ENCODE data around the gene TFG. TPM values are rescaled to one million over a fixed set of nuclear protein-coding genes. Genes with fewer than 3 reads are reported as not detected.
A peak's percentile ranks its signal among the peaks of the same experiment; 100 is the strongest.
"Not testable (repeated sequence)": the region's sequence is repeated elsewhere in the genome, so short reads cannot be mapped to it uniquely, and the experiment has no call there.

TFG gene
- 10 to 100 TPM; 44.8 to 74.0 TPM for total RNA-seq

GRCh38 chr3:100708989-100709841, at the start of gene TFG:
Gene TFG, plus strand, starts transcription at chr3:100709494. Its CDS starts 4,192 bp downstream, at chr3:100713686.
- ATAC-seq (peak; percentile 92 to 94), DNase-seq (ENCODE audit: low spot score in 2 of 2) (peak; percentile 97 to 99)
- peaks cover 24 to 47% of the 10 kb centered on the region in 2 donors for H3K36me3 Mint-ChIP-seq
- peak within 1 kb of the TSS; percentile 89 to 97 for H3K27ac Mint-ChIP-seq
- H3K9me3 Mint-ChIP-seq: peaks cover 10 to 12% of the 10 kb centered on the region in 2 donors

- H3K36me3 Mint-ChIP-seq; H3K9me3 Mint-ChIP-seq; ATAC-seq; H3K27ac Mint-ChIP-seq; DNase-seq (ENCODE audit: low spot score in 2 of 2): not testable (repeated sequence)
Observed at GRCh38 chr3:100661294-100661693, 48.0 kb upstream of the TFG start.

- DNase-seq (ENCODE audit: low spot score in 2 of 2) (no peak), ATAC-seq (no peak)
- Mint-ChIP-seq H3K9me3 (no peaks in the 10 kb centered on the region), H3K36me3 (no peaks in the 10 kb centered on the region), H3K27ac (no peak overlapping the region)
Observed at GRCh38 chr3:100662113-100662823, 47.0 kb upstream of the TFG start.

- ATAC-seq: peak; percentile 86 to 96
- peaks cover 0 to 11% of the 10 kb centered on the region in 2 donors for H3K36me3 Mint-ChIP-seq
- peaks cover 10 to 12% of the 10 kb centered on the region in 2 donors for H3K9me3 Mint-ChIP-seq
- H3K27ac Mint-ChIP-seq: peak overlapping the region in 1 of 2 donors; percentile 66
- DNase-seq (ENCODE audit: low spot score in 2 of 2): peak in 1 of 2 donors; percentile 15
Observed at GRCh38 chr3:100665230-100665629, 44.1 kb upstream of the TFG start.

GRCh38 chr3:100666699-100667098, 42.6 kb upstream of the TFG start:
- peaks cover 0 to 15% of the 10 kb centered on the region in 2 donors for H3K36me3 Mint-ChIP-seq
- peaks cover 10 to 12% of the 10 kb centered on the region in 2 donors for H3K9me3 Mint-ChIP-seq
- not testable (repeated sequence) for DNase-seq (ENCODE audit: low spot score in 2 of 2); H3K27ac Mint-ChIP-seq; ATAC-seq

GRCh38 chr3:100667316-100667715, 42.0 kb upstream of the TFG start:
- not testable (repeated sequence) for H3K27ac Mint-ChIP-seq; ATAC-seq; DNase-seq (ENCODE audit: low spot score in 2 of 2)
- H3K9me3 Mint-ChIP-seq: peaks cover 10 to 12% of the 10 kb centered on the region in 2 donors
- peaks cover 0 to 17% of the 10 kb centered on the region in 2 donors for H3K36me3 Mint-ChIP-seq

GRCh38 chr3:100670995-100671394, 38.3 kb upstream of the TFG start:
- peaks cover 0 to 17% of the 10 kb centered on the region in 2 donors for H3K36me3 Mint-ChIP-seq
- DNase-seq (ENCODE audit: low spot score in 2 of 2); ATAC-seq; H3K27ac Mint-ChIP-seq: not testable (repeated sequence)
- H3K9me3 Mint-ChIP-seq: peaks cover 10 to 12% of the 10 kb centered on the region in 2 donors

- no peaks in the 10 kb centered on the region for H3K9me3 Mint-ChIP-seq
- no peak for ATAC-seq
- no peaks in the 10 kb centered on the region for H3K36me3 Mint-ChIP-seq
- H3K27ac Mint-ChIP-seq: peak overlapping the region in 1 of 2 donors; percentile 27
- no peak for DNase-seq (ENCODE audit: low spot score in 2 of 2)
Observed at GRCh38 chr3:100681496-100681895, 27.8 kb upstream of the TFG start.

GRCh38 chr3:100682056-100682853, 27.0 kb upstream of the TFG start:
- Mint-ChIP-seq H3K9me3 (no peaks in the 10 kb centered on the region), H3K27ac (no peak overlapping the region), H3K36me3 (no peaks in the 10 kb centered on the region)
- ATAC-seq (peak in 1 of 2 donors; percentile 63), DNase-seq (ENCODE audit: low spot score in 2 of 2) (no peak)

- H3K36me3 Mint-ChIP-seq: no peaks in the 10 kb centered on the region
- H3K9me3 Mint-ChIP-seq: no peaks in the 10 kb centered on the region
- no peak for ATAC-seq
- no peak overlapping the region for H3K27ac Mint-ChIP-seq
- no peak for DNase-seq (ENCODE audit: low spot score in 2 of 2)
Observed at GRCh38 chr3:100682854-100683760, 26.2 kb upstream of the TFG start.

- Mint-ChIP-seq H3K27ac (no peak overlapping the region), H3K36me3 (peaks cover 0 to 10% of the 10 kb centered on the region in 2 donors), H3K9me3 (no peaks in the 10 kb centered on the region)
- ATAC-seq (no peak), DNase-seq (ENCODE audit: low spot score in 2 of 2) (no peak)
Observed at GRCh38 chr3:100693225-100693624, 16.1 kb upstream of the TFG start.

- Mint-ChIP-seq H3K9me3 (no peaks in the 10 kb centered on the region), H3K36me3 (no peaks in the 10 kb centered on the region), H3K27ac (no peak overlapping the region)
- no peak for DNase-seq (ENCODE audit: low spot score in 2 of 2)
- ATAC-seq: no peak
Observed at GRCh38 chr3:100695696-100696095, 13.6 kb upstream of the TFG start.

- H3K36me3 Mint-ChIP-seq: no peaks in the 10 kb centered on the region
- H3K27ac Mint-ChIP-seq: no peak overlapping the region
- DNase-seq (ENCODE audit: low spot score in 2 of 2) (no peak), ATAC-seq (no peak)
- no peaks in the 10 kb centered on the region for H3K9me3 Mint-ChIP-seq
Observed at GRCh38 chr3:100696161-100696560, 13.1 kb upstream of the TFG start.

- Mint-ChIP-seq H3K27ac (no peak overlapping the region), H3K9me3 (no peaks in the 10 kb centered on the region), H3K36me3 (no peaks in the 10 kb centered on the region)
- DNase-seq (ENCODE audit: low spot score in 2 of 2) (no peak), ATAC-seq (no peak)
Observed at GRCh38 chr3:100697172-100697571, 12.1 kb upstream of the TFG start.

GRCh38 chr3:100697723-100698285, 11.5 kb upstream of the TFG start:
- H3K36me3 Mint-ChIP-seq: no peaks in the 10 kb centered on the region
- ATAC-seq: no peak

More at GRCh38 chr3:100697723-100698285, 11.5 kb upstream of the TFG start:
- peak overlapping the region in 1 of 2 donors; percentile 24 for H3K27ac Mint-ChIP-seq
- DNase-seq (ENCODE audit: low spot score in 2 of 2): no peak
- no peaks in the 10 kb centered on the region for H3K9me3 Mint-ChIP-seq

Measured in activated naive CD4-positive, alpha-beta T cell treated with anti-CD3 and anti-CD28 coated beads, Interleukin-2, amount 50 U/mL, for 72 hours (primary cell).